ENCODE data around the gene FOXD2. TPM values are rescaled to one million over a fixed set of nuclear protein-coding genes. Genes with fewer than 3 reads are reported as not detected.
"Not testable (repeated sequence)": the region's sequence is repeated elsewhere in the genome, so short reads cannot be mapped to it uniquely, and the experiment has no call there.

FOXD2 gene
- total and polyA plus RNA-seq, 5 donors from 2014 or later = 0.10 to 0.74 (median 0.22) TPM

DNA sequence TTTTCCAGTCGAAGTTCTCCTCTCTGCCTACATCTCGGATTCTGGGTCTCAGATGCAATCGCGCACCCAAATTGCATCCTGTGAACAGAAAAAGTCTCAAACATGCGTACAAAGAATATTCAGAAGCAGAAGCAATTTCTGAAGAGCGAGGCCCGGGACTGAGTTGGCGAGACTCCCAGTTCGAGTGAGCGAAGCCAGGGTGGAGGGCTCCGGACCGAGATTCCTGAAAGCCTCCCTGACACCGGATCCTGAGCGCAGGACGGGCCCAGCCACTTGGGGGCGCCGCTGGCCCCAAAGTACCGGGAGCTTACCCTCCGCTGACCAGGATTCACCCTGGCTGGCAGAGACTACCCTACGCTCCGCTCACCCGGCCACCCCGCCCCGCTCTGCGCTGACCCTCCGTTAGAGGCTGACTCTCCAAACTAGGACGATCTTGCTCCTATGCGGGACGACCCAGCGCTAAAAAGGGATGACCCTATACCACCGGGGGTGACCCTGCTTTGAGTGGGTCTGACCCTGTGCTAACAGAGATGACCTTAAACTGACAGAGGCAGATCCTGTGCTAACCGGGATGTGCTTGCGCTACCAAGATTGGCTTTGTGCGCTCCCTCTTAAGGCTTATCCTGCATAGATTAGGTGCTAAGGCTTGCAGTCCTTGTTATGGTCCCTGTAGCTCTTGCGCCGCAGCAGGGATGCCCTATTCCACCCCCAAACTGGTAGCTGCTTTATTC lies 12.1 kb downstream of the FOXD2 start:
- no peaks in the 10 kb centered on the region for H3K36me3 ChIP-seq (ENCODE audit: control insufficient read depth, insufficient read depth, low read length)
- H3K9me3 ChIP-seq (ENCODE audit: control insufficient read depth in 2 of 2, low read length in 2 of 2) = no peaks in the 10 kb centered on the region
- Mint-ChIP-seq H3K27ac (no peak overlapping the region), H3K4me3 (no peak overlapping the region), H3K9me3 (peaks cover 0 to 5% (median 0%) of the 10 kb centered on the region in 7 donors), H3K36me3 (no peaks in the 10 kb centered on the region), H3K27me3 (peaks cover 12% of the 10 kb centered on the region), H3K4me1 (peaks cover 0 to 8% (median 6%) of the 10 kb centered on the region in 4 donors)
- ATAC-seq (ENCODE audit: low read depth in 2 of 2) (peak in 1 of 2 donors; percentile 14), DNase-seq (no peak)
- no peak overlapping the region for H3K27ac ChIP-seq (ENCODE audit: insufficient read depth, low read length, poor library complexity, severe bottlenecking)
- peaks cover 49% of the 10 kb centered on the region for H3K27me3 ChIP-seq (ENCODE audit: control insufficient read depth, insufficient read depth, low read length)
- no peak overlapping the region for H3K4me3 ChIP-seq (ENCODE audit: low read depth, low read length)
- H3K4me1 ChIP-seq (ENCODE audit: control insufficient read depth, insufficient read depth, low read length, poor library complexity, severe bottlenecking) = peaks cover 8% of the 10 kb centered on the region

GRCh38 chr1:47450606-47451005 lies 12.8 kb downstream of the FOXD2 start:
- Histone ChIP-seq H3K27me3 (ENCODE audit: control insufficient read depth, insufficient read depth, low read length) (peaks cover 46% of the 10 kb centered on the region), H3K36me3 (ENCODE audit: control insufficient read depth, insufficient read depth, low read length) (no peaks in the 10 kb centered on the region), H3K9me3 (ENCODE audit: control insufficient read depth in 2 of 2, low read length in 2 of 2) (no peaks in the 10 kb centered on the region), H3K4me3 (ENCODE audit: low read depth, low read length) (no peak overlapping the region), H3K27ac (ENCODE audit: insufficient read depth, low read length, poor library complexity, severe bottlenecking) (no peak overlapping the region), H3K4me1 (ENCODE audit: control insufficient read depth, insufficient read depth, low read length, poor library complexity, severe bottlenecking) (peaks cover 2% of the 10 kb centered on the region)
- Mint-ChIP-seq H3K27ac (no peak overlapping the region), H3K9me3 (peaks cover 0 to 5% (median 0%) of the 10 kb centered on the region in 7 donors), H3K4me3 (no peak overlapping the region), H3K36me3 (no peaks in the 10 kb centered on the region), H3K27me3 (peaks cover 12% of the 10 kb centered on the region), H3K4me1 (peaks cover 0 to 4% (median 2%) of the 10 kb centered on the region in 4 donors)
- DNase-seq = no peak
- no peak for ATAC-seq (ENCODE audit: low read depth in 2 of 2)

DNA sequence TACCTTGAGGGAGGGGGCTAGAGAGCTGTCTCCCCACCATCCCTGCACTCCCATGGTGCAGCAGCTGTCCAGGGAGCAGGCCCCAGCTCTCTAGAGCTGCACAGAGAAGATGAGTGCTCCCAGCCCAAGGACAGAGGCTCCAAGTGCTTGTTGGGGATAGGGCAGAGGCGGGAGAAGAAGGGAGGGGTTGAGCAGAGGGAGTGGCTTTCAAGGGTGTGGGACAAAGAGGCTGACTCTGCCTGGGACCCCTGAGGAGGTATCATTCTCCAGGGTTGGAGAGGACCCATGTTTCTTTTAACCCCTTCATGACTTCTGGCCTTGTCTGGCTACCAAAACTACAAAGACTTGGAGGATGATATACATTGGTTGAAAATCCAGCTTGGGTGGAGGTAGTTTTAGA lies 14.6 kb downstream of the FOXD2 start:
- Histone ChIP-seq H3K4me3 (ENCODE audit: low read depth, low read length) (no peak overlapping the region), H3K27ac (ENCODE audit: insufficient read depth, low read length, poor library complexity, severe bottlenecking) (no peak overlapping the region), H3K36me3 (ENCODE audit: control insufficient read depth, insufficient read depth, low read length) (no peaks in the 10 kb centered on the region), H3K4me1 (ENCODE audit: control insufficient read depth, insufficient read depth, low read length, poor library complexity, severe bottlenecking) (no peaks in the 10 kb centered on the region), H3K27me3 (ENCODE audit: control insufficient read depth, insufficient read depth, low read length) (peaks cover 34% of the 10 kb centered on the region), H3K9me3 (ENCODE audit: control insufficient read depth in 2 of 2, low read length in 2 of 2) (no peaks in the 10 kb centered on the region)
- Mint-ChIP-seq H3K27ac (no peak overlapping the region), H3K4me3 (no peak overlapping the region), H3K9me3 (peaks cover 0 to 5% (median 0%) of the 10 kb centered on the region in 7 donors), H3K36me3 (no peaks in the 10 kb centered on the region), H3K27me3 (peaks cover 19% of the 10 kb centered on the region), H3K4me1 (peaks cover 0 to 4% (median 0%) of the 10 kb centered on the region in 4 donors)
- DNase-seq = no peak
- no peak for ATAC-seq (ENCODE audit: low read depth in 2 of 2)

- DNase-seq = not testable (repeated sequence)
Observed at GRCh38 chr1:47453910-47454309, 16.1 kb downstream of the FOXD2 start.

DNA sequence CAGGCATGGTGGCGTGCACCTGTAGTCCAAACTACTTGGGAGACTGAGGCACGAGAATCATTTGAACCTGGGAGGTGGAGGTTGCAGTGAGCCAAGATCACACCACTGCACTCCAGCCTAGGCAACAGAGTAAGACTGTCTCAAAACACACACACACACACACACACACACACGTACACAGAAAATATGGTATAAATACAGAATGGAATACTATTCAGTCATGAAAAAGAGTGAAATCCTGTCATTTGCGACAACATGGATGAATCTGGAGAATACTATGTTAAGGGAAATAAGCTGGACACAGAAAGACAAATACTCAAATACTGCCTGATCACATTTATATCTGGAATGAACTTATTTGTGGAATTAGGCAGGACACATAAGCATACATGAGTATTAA lies 18.4 kb downstream of the FOXD2 start:
- H3K9me3 ChIP-seq (ENCODE audit: control insufficient read depth in 2 of 2, low read length in 2 of 2) = no peaks in the 10 kb centered on the region
- H3K27ac ChIP-seq (ENCODE audit: insufficient read depth, low read length, poor library complexity, severe bottlenecking) = no peak overlapping the region
- Mint-ChIP-seq H3K27ac (no peak overlapping the region), H3K4me1 (peaks cover 0 to 3% (median 0%) of the 10 kb centered on the region in 4 donors), H3K4me3 (no peak overlapping the region), H3K27me3 (peaks cover 46% of the 10 kb centered on the region), H3K9me3 (peaks cover 0 to 3% (median 0%) of the 10 kb centered on the region in 7 donors), H3K36me3 (no peaks in the 10 kb centered on the region)
- no peak overlapping the region for H3K4me3 ChIP-seq (ENCODE audit: low read depth, low read length)
- H3K4me1 ChIP-seq (ENCODE audit: control insufficient read depth, insufficient read depth, low read length, poor library complexity, severe bottlenecking) = no peaks in the 10 kb centered on the region
- ATAC-seq (ENCODE audit: low read depth in 2 of 2) (no peak), DNase-seq (no peak)
- no peaks in the 10 kb centered on the region for H3K36me3 ChIP-seq (ENCODE audit: control insufficient read depth, insufficient read depth, low read length)
- peaks cover 25% of the 10 kb centered on the region for H3K27me3 ChIP-seq (ENCODE audit: control insufficient read depth, insufficient read depth, low read length)

More at GRCh38 chr1:47453910-47454309, 16.1 kb downstream of the FOXD2 start:
- H3K36me3 ChIP-seq (ENCODE audit: control insufficient read depth, insufficient read depth, low read length); H3K4me1 ChIP-seq (ENCODE audit: control insufficient read depth, insufficient read depth, low read length, poor library complexity, severe bottlenecking); H3K27ac Mint-ChIP-seq; H3K4me3 Mint-ChIP-seq; H3K4me1 Mint-ChIP-seq; H3K36me3 Mint-ChIP-seq; H3K9me3 Mint-ChIP-seq; H3K27ac ChIP-seq (ENCODE audit: insufficient read depth, low read length, poor library complexity, severe bottlenecking); H3K9me3 ChIP-seq (ENCODE audit: control insufficient read depth in 2 of 2, low read length in 2 of 2); ATAC-seq (ENCODE audit: low read depth in 2 of 2); H3K4me3 ChIP-seq (ENCODE audit: low read depth, low read length): not testable (repeated sequence)
- H3K27me3 ChIP-seq (ENCODE audit: control insufficient read depth, insufficient read depth, low read length) = peaks cover 23% of the 10 kb centered on the region
- peaks cover 32% of the 10 kb centered on the region for H3K27me3 Mint-ChIP-seq

DNA sequence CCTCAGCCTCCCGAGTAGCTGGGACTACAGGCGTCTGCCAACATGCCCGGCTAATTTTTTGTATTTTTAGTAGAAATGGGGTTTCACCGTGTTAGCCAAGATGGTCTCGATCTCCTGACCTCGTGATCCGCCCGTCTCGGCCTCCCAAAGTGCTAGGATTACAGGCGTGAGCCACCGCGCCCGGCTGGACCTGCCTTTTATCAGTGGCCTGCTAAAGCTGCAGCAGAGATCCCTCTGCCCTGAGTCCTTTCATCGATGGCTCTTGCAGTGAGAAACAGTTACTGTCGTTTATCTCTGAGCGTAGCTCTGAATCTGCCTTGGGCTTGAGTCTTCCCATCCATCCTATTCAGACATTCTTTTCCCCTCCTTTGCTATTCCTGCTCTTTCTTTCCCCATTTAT lies 19.7 kb downstream of the FOXD2 start:
- H3K36me3 ChIP-seq (ENCODE audit: control insufficient read depth, insufficient read depth, low read length); H3K4me1 Mint-ChIP-seq; DNase-seq; H3K27ac Mint-ChIP-seq; H3K36me3 Mint-ChIP-seq; H3K27ac ChIP-seq (ENCODE audit: insufficient read depth, low read length, poor library complexity, severe bottlenecking); H3K9me3 Mint-ChIP-seq; H3K9me3 ChIP-seq (ENCODE audit: control insufficient read depth in 2 of 2, low read length in 2 of 2); ATAC-seq (ENCODE audit: low read depth in 2 of 2); H3K4me3 Mint-ChIP-seq; H3K4me1 ChIP-seq (ENCODE audit: control insufficient read depth, insufficient read depth, low read length, poor library complexity, severe bottlenecking); H3K4me3 ChIP-seq (ENCODE audit: low read depth, low read length): not testable (repeated sequence)
- peaks cover 26% of the 10 kb centered on the region for H3K27me3 ChIP-seq (ENCODE audit: control insufficient read depth, insufficient read depth, low read length)
- peaks cover 58% of the 10 kb centered on the region for H3K27me3 Mint-ChIP-seq

- H3K9me3 Mint-ChIP-seq = peaks cover 0 to 1% (median 0%) of the 10 kb centered on the region in 7 donors
- no peak overlapping the region for H3K27ac Mint-ChIP-seq
Observed at GRCh38 chr1:47459253-47459788, 21.5 kb downstream of the FOXD2 start.

GRCh38 chr1:47460040-47460439 lies 22.2 kb downstream of the FOXD2 start:
- ATAC-seq (ENCODE audit: low read depth in 2 of 2) = no peak
- Histone ChIP-seq H3K36me3 (ENCODE audit: control insufficient read depth, insufficient read depth, low read length) (no peaks in the 10 kb centered on the region), H3K4me1 (ENCODE audit: control insufficient read depth, insufficient read depth, low read length, poor library complexity, severe bottlenecking) (no peaks in the 10 kb centered on the region), H3K27me3 (ENCODE audit: control insufficient read depth, insufficient read depth, low read length) (peaks cover 23% of the 10 kb centered on the region), H3K27ac (ENCODE audit: insufficient read depth, low read length, poor library complexity, severe bottlenecking) (no peak overlapping the region), H3K9me3 (ENCODE audit: control insufficient read depth in 2 of 2, low read length in 2 of 2) (no peaks in the 10 kb centered on the region), H3K4me3 (ENCODE audit: low read depth, low read length) (no peak overlapping the region)
- Mint-ChIP-seq H3K36me3 (no peaks in the 10 kb centered on the region), H3K27ac (no peak overlapping the region), H3K4me3 (no peak overlapping the region), H3K9me3 (peaks cover 0 to 1% (median 0%) of the 10 kb centered on the region in 7 donors), H3K4me1 (peaks cover 0 to 3% (median 0%) of the 10 kb centered on the region in 4 donors), H3K27me3 (peaks cover 61% of the 10 kb centered on the region)
- no peak for DNase-seq

More at GRCh38 chr1:47459253-47459788, 21.5 kb downstream of the FOXD2 start:
- H3K9me3 ChIP-seq (ENCODE audit: control insufficient read depth in 2 of 2, low read length in 2 of 2) = no peaks in the 10 kb centered on the region
- H3K27me3 ChIP-seq (ENCODE audit: control insufficient read depth, insufficient read depth, low read length) = peaks cover 27% of the 10 kb centered on the region
- no peak for DNase-seq
- H3K36me3 ChIP-seq (ENCODE audit: control insufficient read depth, insufficient read depth, low read length) = no peaks in the 10 kb centered on the region
- no peak overlapping the region for H3K4me3 ChIP-seq (ENCODE audit: low read depth, low read length)
- Mint-ChIP-seq H3K36me3 (no peaks in the 10 kb centered on the region), H3K4me3 (no peak overlapping the region), H3K27me3 (peaks cover 57% of the 10 kb centered on the region), H3K4me1 (peaks cover 0 to 3% (median 0%) of the 10 kb centered on the region in 4 donors)
- no peak for ATAC-seq (ENCODE audit: low read depth in 2 of 2)
- no peak overlapping the region for H3K27ac ChIP-seq (ENCODE audit: insufficient read depth, low read length, poor library complexity, severe bottlenecking)
- H3K4me1 ChIP-seq (ENCODE audit: control insufficient read depth, insufficient read depth, low read length, poor library complexity, severe bottlenecking) = no peaks in the 10 kb centered on the region
